ENCODE results near the gene CLEC2B. TPM values are rescaled to one million over a fixed set of nuclear protein-coding genes. Genes with fewer than 3 reads are reported as not detected.

Gene CLEC2B
- total and polyA plus RNA-seq, 12 donors, result 2.6 to 13.9 (median 4.4) TPM

GRCh38 chr12:9868951-9869306 lies 225 bp downstream of the CLEC2B start:
- TF ChIP-seq, protein P1, sequence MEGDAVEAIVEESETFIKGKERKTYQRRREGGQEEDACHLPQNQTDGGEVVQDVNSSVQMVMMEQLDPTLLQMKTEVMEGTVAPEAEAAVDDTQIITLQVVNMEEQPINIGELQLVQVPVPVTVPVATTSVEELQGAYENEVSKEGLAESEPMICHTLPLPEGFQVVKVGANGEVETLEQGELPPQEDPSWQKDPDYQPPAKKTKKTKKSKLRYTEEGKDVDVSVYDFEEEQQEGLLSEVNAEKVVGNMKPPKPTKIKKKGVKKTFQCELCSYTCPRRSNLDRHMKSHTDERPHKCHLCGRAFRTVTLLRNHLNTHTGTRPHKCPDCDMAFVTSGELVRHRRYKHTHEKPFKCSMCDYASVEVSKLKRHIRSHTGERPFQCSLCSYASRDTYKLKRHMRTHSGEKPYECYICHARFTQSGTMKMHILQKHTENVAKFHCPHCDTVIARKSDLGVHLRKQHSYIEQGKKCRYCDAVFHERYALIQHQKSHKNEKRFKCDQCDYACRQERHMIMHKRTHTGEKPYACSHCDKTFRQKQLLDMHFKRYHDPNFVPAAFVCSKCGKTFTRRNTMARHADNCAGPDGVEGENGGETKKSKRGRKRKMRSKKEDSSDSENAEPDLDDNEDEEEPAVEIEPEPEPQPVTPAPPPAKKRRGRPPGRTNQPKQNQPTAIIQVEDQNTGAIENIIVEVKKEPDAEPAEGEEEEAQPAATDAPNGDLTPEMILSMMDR (IDR thresholded peaks at IDR 0.05), result no peak
- peak overlapping the region; percentile 29 to 66 (median 51) for H3K4me3 ChIP-seq
- H3K9me3 ChIP-seq, result peaks cover 0 to 10% (median 2%) of the 10 kb centered on the region in 11 donors
- 44 to 53% methylated on average over 4 of the region's 4 CpGs for WGBS, 2 donors
- H3K27me3 ChIP-seq, result no peaks in the 10 kb centered on the region
- no peaks in the 10 kb centered on the region for H3K36me3 ChIP-seq
- peak overlapping the region; percentile 67 to 96 (median 87) for H3K27ac ChIP-seq
- intact Hi-C loops (cut with DNase I), result loop anchor here in 2 of 10 donors (5.0 to 10.0 kb wide), 2 partner anchors 122 to 214 kb away; no protein-coding TSS in a partner anchor
- peaks cover 0 to 22% (median 7%) of the 10 kb centered on the region in 9 donors for H3K4me1 ChIP-seq
- DNase-seq (no peak), ATAC-seq (no peak)

DNA sequence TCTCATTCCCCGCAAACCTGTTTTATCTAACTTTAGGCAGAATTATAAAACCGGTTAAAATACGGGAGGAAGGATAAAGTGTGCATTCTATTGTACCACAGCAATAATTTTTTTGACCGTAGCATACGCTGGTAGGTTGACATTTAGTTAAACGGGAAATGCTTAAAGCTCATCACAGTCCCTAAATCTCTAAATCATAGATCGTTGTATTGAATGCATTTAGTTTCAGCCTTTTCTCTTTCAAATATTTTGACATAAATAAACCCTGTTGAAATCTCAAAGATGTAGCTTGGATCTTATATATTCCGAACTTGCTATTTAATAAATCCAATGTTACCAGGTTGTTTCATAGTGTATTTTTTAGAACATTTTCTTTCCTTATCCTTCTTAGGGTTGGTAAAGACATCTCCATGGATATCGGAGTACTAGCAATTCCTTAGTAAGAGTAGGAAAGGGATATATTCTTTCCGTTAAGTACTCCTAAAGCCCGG lies 798 bp downstream of the CLEC2B start:
- no peaks in the 10 kb centered on the region for H3K36me3 ChIP-seq
- no peak for DNase-seq
- no peaks in the 10 kb centered on the region for H3K27me3 ChIP-seq
- intact Hi-C loops (cut with DNase I), result loop anchor here in 2 of 10 donors (5.0 to 10.0 kb wide), 2 partner anchors 121 to 214 kb away; no protein-coding TSS in a partner anchor
- WGBS, 2 donors, result 58 to 69% methylated on average over 11 of the region's 11 CpGs
- TF ChIP-seq, protein P1 (IDR thresholded peaks at IDR 0.05), result no peak
- H3K27ac ChIP-seq, result peak overlapping the region in 9 of 10 donors; percentile 67 to 96 (median 87)
- ATAC-seq, result no peak
- H3K4me3 ChIP-seq, result peak overlapping the region; percentile 29 to 66 (median 51)
- peaks cover 0 to 22% (median 7%) of the 10 kb centered on the region in 9 donors for H3K4me1 ChIP-seq
- H3K9me3 ChIP-seq, result peaks cover 0 to 16% (median 7%) of the 10 kb centered on the region in 11 donors

DNA sequence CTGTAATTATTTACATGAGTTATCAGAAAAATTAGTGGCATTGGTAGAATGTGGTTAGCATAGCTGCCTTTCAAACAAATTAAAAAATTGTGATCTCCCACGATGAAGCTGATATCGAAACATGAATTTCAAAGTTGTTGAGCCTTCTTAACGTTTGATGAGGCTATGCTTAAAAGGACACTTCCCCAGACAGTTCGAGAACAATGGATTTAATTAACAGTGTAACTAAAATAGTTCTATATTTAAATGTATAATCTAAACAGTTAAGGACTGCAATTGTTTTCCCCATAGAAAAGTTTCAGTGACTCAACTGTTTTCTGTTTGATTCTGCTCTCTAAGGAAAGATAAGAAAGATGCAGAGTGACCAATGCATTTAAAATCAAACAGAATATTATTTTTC lies 1.6 kb downstream of the CLEC2B start:
- Histone ChIP-seq H3K27me3 (no peaks in the 10 kb centered on the region), H3K4me1 (peaks cover 0 to 22% (median 7%) of the 10 kb centered on the region in 9 donors), H3K4me3 (peak overlapping the region; percentile 8 to 66 (median 51)), H3K27ac (peak overlapping the region in 8 of 10 donors; percentile 4 to 96 (median 82)), H3K9me3 (peaks cover 0 to 23% (median 7%) of the 10 kb centered on the region in 11 donors), H3K36me3 (no peaks in the 10 kb centered on the region)
- TF ChIP-seq, protein P1 (IDR thresholded peaks at IDR 0.05), result no peak
- 47 to 49% methylated on average over 4 of the region's 4 CpGs for WGBS, 2 donors
- ATAC-seq (no peak), DNase-seq (no peak)
- intact Hi-C loops (cut with DNase I), result loop anchor here in 2 of 10 donors (5.0 to 10.0 kb wide), 2 partner anchors 120 to 213 kb away; no protein-coding TSS in a partner anchor

DNA sequence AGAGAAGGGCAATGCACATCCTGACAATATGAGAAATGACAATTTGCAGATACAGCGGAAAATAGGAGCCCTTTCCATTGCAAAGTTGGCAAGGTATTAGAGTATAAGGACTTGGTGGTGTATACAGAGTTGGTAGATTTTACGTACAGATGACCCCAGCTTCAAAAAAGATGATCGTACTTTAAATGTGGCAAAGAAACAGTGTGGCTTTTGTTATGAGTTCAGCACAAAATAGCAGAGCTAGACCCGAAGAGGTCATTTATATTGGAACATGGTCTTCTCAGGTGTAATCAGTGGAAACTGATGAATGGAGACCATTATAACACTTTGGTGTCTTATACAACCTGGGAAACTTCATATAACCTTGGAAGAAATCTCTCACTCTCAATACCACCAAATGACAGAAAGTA lies 2.3 kb downstream of the CLEC2B start:
- ATAC-seq, result no peak
- H3K36me3 ChIP-seq, result peaks cover 0 to 5% (median 0%) of the 10 kb centered on the region in 9 donors
- H3K27ac ChIP-seq, result peak overlapping the region in 8 of 10 donors; percentile 4 to 96 (median 82)
- peaks cover 0 to 24% (median 7%) of the 10 kb centered on the region in 11 donors for H3K9me3 ChIP-seq
- no peaks in the 10 kb centered on the region for H3K27me3 ChIP-seq
- intact Hi-C loops (cut with DNase I), result loop anchor here in 2 of 10 donors (5.0 to 10.0 kb wide), 2 partner anchors 120 to 212 kb away; no protein-coding TSS in a partner anchor
- peaks cover 0 to 22% (median 7%) of the 10 kb centered on the region in 9 donors for H3K4me1 ChIP-seq
- no peak for DNase-seq
- peak overlapping the region in 9 of 10 donors; percentile 36 to 66 (median 54) for H3K4me3 ChIP-seq
- TF ChIP-seq, protein P1 (IDR thresholded peaks at IDR 0.05), result no peak
- WGBS, 2 donors, result 51 to 68% methylated on average over 4 of the region's 4 CpGs

All from heart right ventricle (tissue), 16 donors.